Suprapubic skin (tissue), 4 donors: ENCODE measurements around the gene TPRG1L. TPM values are rescaled to one million over a fixed set of nuclear protein-coding genes. Genes with fewer than 3 reads are reported as not detected.

Source experiments
- DNase-seq, 2 donors: peaks; one replicate each; pipeline ENCODE4 v3.0.0-alpha.2; 2019; ENCODE audit warnings: low spot score in 2 of 2
- H3K27ac ChIP-seq: fragments of 200-600 bp; sonication (generic); one replicate; pipeline ENCODE4 v1.5.1; 2019
- H3K27me3 ChIP-seq: fragments of 200-600 bp; sonication (generic); one replicate; pipeline ENCODE4 v1.5.1; 2019
- H3K36me3 ChIP-seq: fragments of 200-600 bp; sonication (generic); one replicate; pipeline ENCODE4 v1.5.1; 2019
- H3K4me1 ChIP-seq: fragments of 200-600 bp; sonication (generic); one replicate; pipeline ENCODE4 v1.5.1; 2019
- H3K4me3 ChIP-seq: fragments of 200-600 bp; sonication (generic); one replicate; pipeline ENCODE4 v1.5.1; 2019; ENCODE audit warnings: mild to moderate bottlenecking
- H3K9me3 ChIP-seq: fragments of 200-600 bp; sonication (generic); one replicate; pipeline ENCODE4 v1.5.1; 2019
- CTCF ChIP-seq, 2 donors: fragments of 200-600 bp in 1 of 2; fragments of 450-650 bp in 1 of 2; sonication (generic) in 1 of 2; IDR thresholded peaks; one replicate each; pipeline ENCODE4 v1.5.1; 2016 to 2019; ENCODE audit warnings: antibody characterized with exemption in 2 of 2, mild to moderate bottlenecking in 1 of 2, moderate library complexity in 1 of 2
- EP300 ChIP-seq: sonication (generic); formaldehyde crosslinking; IDR thresholded peaks from one replicate; pipeline ENCODE4 v1.6.1; 2017; ENCODE audit warnings: antibody characterized with exemption
- POLR2A ChIP-seq, 2 donors: fragments of 450-650 bp; IDR thresholded peaks; one replicate each; pipeline ENCODE4 v1.6.1; 2017; ENCODE audit warnings: antibody characterized with exemption in 2 of 2, mild to moderate bottlenecking in 2 of 2, moderate library complexity in 2 of 2
- POLR2AphosphoS5 ChIP-seq, 3 donors: sonication (generic); formaldehyde crosslinking; IDR thresholded peaks; one replicate each; pipeline ENCODE4 v1.6.1; 2017; ENCODE audit warnings: antibody characterized with exemption in 3 of 3
- WGBS: methylation state at CpG from one replicate; pipeline ENCODE4 v1.1.5; 2018; 5-methylcytosine and 5-hydroxymethylcytosine counted together
- total RNA-seq, 4 donors: library from RNA; depleted of rRNA; stranded (reverse); fragments of >200 nt; gene quantifications; one replicate each; pipeline ENCODE4 v1.1.0, GENCODE V29; 2016

Gene TPRG1L
- total RNA-seq, 4 donors from 2014 or later: 36.9 to 52.6 (median 44.8) TPM

GRCh38 chr1:3628445-3628844 lies 3.6 kb downstream of the TPRG1L start:
- Histone ChIP-seq H3K9me3 (no peaks in the 10 kb centered on the region), H3K27ac (no peak overlapping the region), H3K4me3 (no peak overlapping the region), H3K36me3 (peaks cover 67% of the 10 kb centered on the region), H3K27me3 (no peaks in the 10 kb centered on the region), H3K4me1 (peaks cover 23% of the 10 kb centered on the region)
- DNase-seq: no peak
- TF ChIP-seq POLR2A (IDR thresholded peaks at IDR 0.05): no peak
- no peak for TF ChIP-seq CTCF (IDR thresholded peaks at IDR 0.05)
- no peak for TF ChIP-seq EP300
- no peak for TF ChIP-seq POLR2AphosphoS5 (IDR thresholded peaks at IDR 0.05)
- WGBS: 89% methylated on average over 9 of the region's 10 CpGs

DNA sequence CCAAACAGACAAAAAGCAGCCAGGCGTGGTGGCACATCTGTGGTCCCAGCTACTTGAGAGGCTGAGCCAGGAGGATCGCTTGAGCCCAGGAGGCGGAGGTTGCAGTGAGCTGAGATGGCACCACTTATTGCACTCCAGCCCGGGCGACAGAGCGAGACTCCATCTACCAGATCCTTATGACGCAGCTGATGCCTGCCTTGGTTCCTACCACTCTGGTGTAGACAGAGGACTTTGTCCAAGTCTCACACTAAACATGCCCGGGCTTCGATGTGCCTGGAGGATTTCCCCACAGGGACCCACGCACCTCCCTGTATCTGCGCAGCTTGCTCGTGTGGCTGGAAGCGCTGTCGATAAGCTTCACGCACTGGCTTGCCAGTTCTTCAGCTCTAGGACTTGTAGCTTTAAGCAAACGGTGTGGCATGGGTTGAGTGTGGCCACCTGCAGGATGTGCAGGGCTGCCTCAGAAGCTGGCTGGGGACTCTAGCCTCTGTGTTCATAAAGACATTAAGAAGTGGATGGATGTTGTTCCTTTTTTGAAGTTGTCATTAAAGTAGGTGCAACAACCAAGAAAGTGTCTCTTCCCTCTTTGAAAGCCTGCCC lies 4.8 kb downstream of the TPRG1L start:
- Histone ChIP-seq H3K9me3 (no peaks in the 10 kb centered on the region), H3K4me3 (no peak overlapping the region), H3K36me3 (peaks cover 79% of the 10 kb centered on the region), H3K27me3 (no peaks in the 10 kb centered on the region), H3K4me1 (peaks cover 14% of the 10 kb centered on the region), H3K27ac (no peak overlapping the region)
- DNase-seq: no peak
- TF ChIP-seq POLR2AphosphoS5 (IDR thresholded peaks at IDR 0.05) (no peak), POLR2A (IDR thresholded peaks at IDR 0.05) (no peak), CTCF (IDR thresholded peaks at IDR 0.05) (no peak), EP300 (no peak)
- WGBS: 79% methylated on average over 15 of the region's 16 CpGs

GRCh38 chr1:3630161-3630611 lies 5.4 kb downstream of the TPRG1L start:
- H3K4me1 ChIP-seq: peaks cover 13% of the 10 kb centered on the region
- WGBS: 64% methylated on average over 6 of the region's 11 CpGs
- no peaks in the 10 kb centered on the region for H3K27me3 ChIP-seq
- no peak overlapping the region for H3K27ac ChIP-seq
- no peak for DNase-seq
- TF ChIP-seq CTCF (IDR thresholded peaks at IDR 0.05): no peak
- TF ChIP-seq POLR2AphosphoS5 (IDR thresholded peaks at IDR 0.05): no peak
- TF ChIP-seq EP300: no peak
- no peak for TF ChIP-seq POLR2A (IDR thresholded peaks at IDR 0.05)
- no peak overlapping the region for H3K4me3 ChIP-seq
- peaks cover 84% of the 10 kb centered on the region for H3K36me3 ChIP-seq
- no peaks in the 10 kb centered on the region for H3K9me3 ChIP-seq

GRCh38 chr1:3630914-3631313 lies 6.1 kb downstream of the TPRG1L start:
- Histone ChIP-seq H3K4me3 (no peak overlapping the region), H3K36me3 (peaks cover 91% of the 10 kb centered on the region), H3K27me3 (no peaks in the 10 kb centered on the region), H3K9me3 (no peaks in the 10 kb centered on the region), H3K4me1 (peaks cover 6% of the 10 kb centered on the region), H3K27ac (no peak overlapping the region)
- WGBS: 69% methylated on average over 8 of the region's 9 CpGs
- TF ChIP-seq EP300: no peak
- no peak for TF ChIP-seq CTCF (IDR thresholded peaks at IDR 0.05)
- no peak for TF ChIP-seq POLR2AphosphoS5 (IDR thresholded peaks at IDR 0.05)
- no peak for TF ChIP-seq POLR2A (IDR thresholded peaks at IDR 0.05)
- DNase-seq: no peak

- Histone ChIP-seq H3K27ac (no peak overlapping the region), H3K36me3 (peaks cover 98% of the 10 kb centered on the region), H3K9me3 (no peaks in the 10 kb centered on the region), H3K27me3 (no peaks in the 10 kb centered on the region), H3K4me3 (no peak overlapping the region), H3K4me1 (no peaks in the 10 kb centered on the region)
- no peak for DNase-seq
- WGBS: 84% methylated on average over 22 of the region's 36 CpGs
- TF ChIP-seq POLR2A (IDR thresholded peaks at IDR 0.05): no peak
- no peak for TF ChIP-seq POLR2AphosphoS5 (IDR thresholded peaks at IDR 0.05)
- TF ChIP-seq EP300: no peak
- TF ChIP-seq CTCF (IDR thresholded peaks at IDR 0.05): no peak
Observed at GRCh38 chr1:3631320-3632260, 6.8 kb downstream of the TPRG1L start.
